ENCODE data around the gene HDAC4. TPM values are rescaled to one million over a fixed set of nuclear protein-coding genes. Genes with fewer than 3 reads are reported as not detected.

Gene HDAC4
- total and polyA plus RNA-seq, 9 donors: 7.0 to 74.0 (median 46.3) TPM

DNA sequence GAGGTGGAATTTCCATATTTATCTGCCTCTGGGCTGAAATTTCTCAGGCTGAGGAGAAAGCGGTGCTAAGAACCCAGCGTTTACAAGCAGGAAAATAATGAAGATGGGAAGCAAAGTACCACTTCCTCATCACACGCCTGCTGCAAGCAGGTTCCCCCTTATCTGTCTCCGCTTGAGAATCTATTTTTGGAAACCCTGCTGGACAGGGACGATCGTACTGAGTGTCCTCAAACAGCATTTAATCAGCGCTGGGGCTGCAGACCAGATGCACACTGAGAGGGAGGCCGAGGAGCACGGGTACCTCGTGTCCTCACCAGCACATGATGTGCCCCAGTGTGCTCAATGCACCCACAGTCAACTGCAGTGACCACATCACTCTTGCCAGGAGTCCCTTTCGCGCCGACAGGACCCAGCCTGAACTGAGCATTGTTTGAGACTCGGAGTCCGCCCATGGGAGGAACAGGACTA, 160.4 kb downstream of the HDAC4 start:
- H3K36me3 ChIP-seq: no peaks in the 10 kb centered on the region
- H3K4me3 ChIP-seq: no peak overlapping the region
- peaks cover 20% of the 10 kb centered on the region for H3K4me1 ChIP-seq (ENCODE audit: insufficient read depth)
- H3K9me3 ChIP-seq: no peaks in the 10 kb centered on the region
- DNase-seq: peak in 1 of 5 donors; percentile 30
- 39 to 47% (median 42%) methylated on average over 15 of the region's 15 CpGs for WGBS, 3 donors
- intact Hi-C loops (cut with DNase I): no loop called here
- TF ChIP-seq POLR2A (IDR thresholded peaks at IDR 0.05): no peak
- no peak for TF ChIP-seq EP300 (IDR thresholded peaks at IDR 0.05)
- TF ChIP-seq, protein P1, sequence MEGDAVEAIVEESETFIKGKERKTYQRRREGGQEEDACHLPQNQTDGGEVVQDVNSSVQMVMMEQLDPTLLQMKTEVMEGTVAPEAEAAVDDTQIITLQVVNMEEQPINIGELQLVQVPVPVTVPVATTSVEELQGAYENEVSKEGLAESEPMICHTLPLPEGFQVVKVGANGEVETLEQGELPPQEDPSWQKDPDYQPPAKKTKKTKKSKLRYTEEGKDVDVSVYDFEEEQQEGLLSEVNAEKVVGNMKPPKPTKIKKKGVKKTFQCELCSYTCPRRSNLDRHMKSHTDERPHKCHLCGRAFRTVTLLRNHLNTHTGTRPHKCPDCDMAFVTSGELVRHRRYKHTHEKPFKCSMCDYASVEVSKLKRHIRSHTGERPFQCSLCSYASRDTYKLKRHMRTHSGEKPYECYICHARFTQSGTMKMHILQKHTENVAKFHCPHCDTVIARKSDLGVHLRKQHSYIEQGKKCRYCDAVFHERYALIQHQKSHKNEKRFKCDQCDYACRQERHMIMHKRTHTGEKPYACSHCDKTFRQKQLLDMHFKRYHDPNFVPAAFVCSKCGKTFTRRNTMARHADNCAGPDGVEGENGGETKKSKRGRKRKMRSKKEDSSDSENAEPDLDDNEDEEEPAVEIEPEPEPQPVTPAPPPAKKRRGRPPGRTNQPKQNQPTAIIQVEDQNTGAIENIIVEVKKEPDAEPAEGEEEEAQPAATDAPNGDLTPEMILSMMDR (IDR thresholded peaks at IDR 0.05): no peak
- H3K27me3 ChIP-seq: no peaks in the 10 kb centered on the region
- H3K27ac ChIP-seq: peak overlapping the region in 1 of 2 donors; percentile 55

DNA sequence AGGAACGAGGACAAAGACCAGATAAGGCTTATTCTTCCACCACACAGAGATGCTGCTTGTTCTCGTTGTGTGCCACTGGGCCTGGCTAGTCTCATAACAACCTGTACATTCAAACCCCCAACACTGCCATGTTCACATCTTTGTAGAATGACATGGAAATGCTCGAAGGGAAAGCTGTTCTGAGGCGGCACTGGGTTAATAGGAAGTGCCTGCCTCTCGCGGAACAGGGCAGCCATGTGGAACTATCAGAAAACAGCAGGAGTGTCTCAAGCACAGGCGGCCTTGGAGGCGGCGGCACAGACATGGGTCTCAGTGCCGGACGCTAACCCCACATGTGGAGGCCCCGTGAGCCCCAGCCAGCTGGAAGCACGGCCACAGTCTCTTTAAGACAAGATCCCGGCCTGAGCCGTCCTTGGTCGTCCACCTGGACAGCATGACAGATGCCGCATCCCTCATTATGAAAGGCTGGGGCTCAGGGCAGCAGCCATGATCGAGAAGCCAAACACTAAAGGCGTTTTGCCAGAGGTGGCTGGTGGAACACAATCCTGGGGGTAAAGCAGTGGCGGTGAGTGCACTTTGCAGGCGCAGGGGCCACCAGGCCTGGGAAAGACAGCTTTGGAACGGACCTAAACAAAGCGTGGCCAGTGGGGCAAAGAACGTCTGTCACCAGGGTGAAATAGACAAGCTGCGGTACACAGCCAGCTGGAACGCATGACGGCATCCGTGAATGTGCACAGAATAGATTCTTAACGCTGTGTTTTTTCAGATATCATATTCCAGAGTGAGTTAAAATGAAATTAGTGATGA, 161.0 kb downstream of the HDAC4 start:
- WGBS, 3 donors: 14 to 36% (median 17%) methylated on average over 29 of the region's 29 CpGs
- H3K4me3 ChIP-seq: no peak overlapping the region
- H3K4me1 ChIP-seq (ENCODE audit: insufficient read depth): peaks cover 18% of the 10 kb centered on the region
- intact Hi-C loops (cut with DNase I): no loop called here
- no peaks in the 10 kb centered on the region for H3K27me3 ChIP-seq
- DNase-seq: peak in 2 of 5 donors; percentile 57 to 69
- peak overlapping the region in 1 of 2 donors; percentile 55 for H3K27ac ChIP-seq
- no peak for TF ChIP-seq EP300 (IDR thresholded peaks at IDR 0.05)
- TF ChIP-seq, protein P1 (IDR thresholded peaks at IDR 0.05): no peak
- TF ChIP-seq POLR2A (IDR thresholded peaks at IDR 0.05): no peak
- no peaks in the 10 kb centered on the region for H3K36me3 ChIP-seq
- H3K9me3 ChIP-seq: no peaks in the 10 kb centered on the region

DNA sequence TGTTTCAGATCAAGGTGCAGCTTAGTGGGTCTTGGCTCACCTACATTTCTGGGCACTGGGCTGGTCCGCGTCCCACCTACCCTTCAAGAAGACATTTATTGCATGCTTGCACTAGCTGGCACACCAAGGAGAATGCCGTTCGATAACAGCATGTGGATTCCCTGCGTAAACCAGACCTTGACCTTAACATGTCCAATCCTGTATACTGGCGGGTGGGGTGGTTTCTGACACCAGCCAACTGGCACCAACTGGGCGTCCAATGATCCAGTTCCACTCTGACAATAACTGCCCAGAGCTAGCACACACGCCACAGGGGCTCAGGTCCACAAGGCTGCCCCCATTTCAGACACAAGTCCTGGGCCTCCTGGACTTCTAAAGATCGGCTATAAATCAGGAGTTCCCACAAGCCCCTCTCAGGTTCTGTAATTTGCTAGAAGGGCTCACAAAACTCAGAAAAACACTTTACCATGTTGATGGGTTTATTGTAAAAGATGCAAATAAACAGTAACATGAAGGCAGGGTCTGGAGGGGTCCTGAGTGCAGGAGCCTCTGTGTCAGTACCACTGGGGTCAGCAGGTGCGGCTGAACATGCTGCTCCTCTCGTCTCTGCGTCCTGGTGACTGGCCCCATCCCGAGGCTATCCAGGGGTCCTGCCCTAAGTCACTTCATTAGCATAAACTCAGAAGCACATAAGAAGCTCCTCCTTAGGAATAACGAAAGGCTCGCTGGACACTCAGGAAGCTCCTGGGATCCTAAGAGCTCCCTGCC, 161.8 kb downstream of the HDAC4 start:
- no peaks in the 10 kb centered on the region for H3K36me3 ChIP-seq
- H3K27me3 ChIP-seq: no peaks in the 10 kb centered on the region
- intact Hi-C loops (cut with DNase I): no loop called here
- no peaks in the 10 kb centered on the region for H3K9me3 ChIP-seq
- DNase-seq: peak in 1 of 5 donors; percentile 9
- TF ChIP-seq POLR2A (IDR thresholded peaks at IDR 0.05) (no peak), EP300 (IDR thresholded peaks at IDR 0.05) (no peak)
- TF ChIP-seq, protein P1 (IDR thresholded peaks at IDR 0.05): no peak
- no peak overlapping the region for H3K27ac ChIP-seq
- 81 to 86% (median 81%) methylated on average over 15 of the region's 15 CpGs for WGBS, 3 donors
- H3K4me3 ChIP-seq: no peak overlapping the region
- peaks cover 14% of the 10 kb centered on the region for H3K4me1 ChIP-seq (ENCODE audit: insufficient read depth)

DNA sequence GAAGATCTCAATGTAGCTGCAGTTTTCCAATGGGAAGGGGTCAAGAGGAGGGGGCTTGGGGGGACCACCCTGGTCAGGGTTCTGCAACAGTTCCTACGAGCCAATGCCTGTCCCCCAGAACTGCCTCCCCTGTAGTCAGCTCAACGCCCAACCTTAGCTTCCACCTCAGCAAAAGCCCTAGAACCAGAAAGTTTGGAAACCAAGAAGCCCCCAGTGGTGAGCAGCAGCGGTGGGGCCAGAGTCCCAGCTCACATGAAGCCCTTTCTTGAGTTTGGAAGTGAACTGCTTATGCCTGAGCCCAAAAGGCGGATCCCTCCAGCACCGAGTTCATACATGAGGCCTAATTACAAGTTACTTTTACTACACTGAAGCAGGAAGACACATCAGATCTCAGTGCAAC, 162.4 kb downstream of the HDAC4 start:
- H3K4me1 ChIP-seq (ENCODE audit: insufficient read depth): peaks cover 14% of the 10 kb centered on the region
- H3K4me3 ChIP-seq: no peak overlapping the region
- no peaks in the 10 kb centered on the region for H3K27me3 ChIP-seq
- TF ChIP-seq EP300 (IDR thresholded peaks at IDR 0.05) (no peak), POLR2A (IDR thresholded peaks at IDR 0.05) (no peak)
- TF ChIP-seq, protein P1 (IDR thresholded peaks at IDR 0.05): no peak
- H3K36me3 ChIP-seq: no peaks in the 10 kb centered on the region
- no peak for DNase-seq
- H3K9me3 ChIP-seq: no peaks in the 10 kb centered on the region
- WGBS, 3 donors: 91 to 95% (median 93%) methylated on average over 5 of the region's 5 CpGs
- intact Hi-C loops (cut with DNase I): no loop called here
- no peak overlapping the region for H3K27ac ChIP-seq
